Germinal center (tissue), 1 donor: ENCODE data around the gene STAB2.

Experiments used
- DNase-seq: peaks from one replicate; pipeline ENCODE4 v3.0.0; 2012; ENCODE audit warnings: mixed read lengths, low spot score

STAB2 gene

GRCh38 chr12:103745962-103746361, 158.9 kb downstream of the STAB2 start:
- no peak for DNase-seq

- DNase-seq: no peak
These were observed 160.9 kb downstream of the STAB2 start for GRCh38 chr12:103748002-103748401.

GRCh38 chr12:103748875-103749274, 161.8 kb downstream of the STAB2 start:
- DNase-seq: no peak

GRCh38 chr12:103751171-103751570, 164.1 kb downstream of the STAB2 start:
- DNase-seq: no peak

- no peak for DNase-seq
These were observed 164.5 kb downstream of the STAB2 start for GRCh38 chr12:103751600-103751999.

GRCh38 chr12:103755425-103755824, 168.4 kb downstream of the STAB2 start:
- DNase-seq: no peak

GRCh38 chr12:103756443-103756842, 169.4 kb downstream of the STAB2 start:
- no peak for DNase-seq

GRCh38 chr12:103757248-103757647, 170.2 kb downstream of the STAB2 start:
- DNase-seq: no peak

GRCh38 chr12:103758310-103759089, 171.4 kb downstream of the STAB2 start:
- no peak for DNase-seq

- DNase-seq: no peak
These were observed 175.4 kb downstream of the STAB2 start for GRCh38 chr12:103762473-103762872.

- no peak for DNase-seq
These were observed 178.2 kb downstream of the STAB2 start for GRCh38 chr12:103765322-103765721.

- DNase-seq: no peak
These were observed 179.0 kb downstream of the STAB2 start for GRCh38 chr12:103766028-103766427.

GRCh38 chr12:103768467-103769123, 181.5 kb downstream of the STAB2 start:
- no peak for DNase-seq

- DNase-seq: no peak
These were observed 182.3 kb downstream of the STAB2 start for GRCh38 chr12:103769240-103769945.

GRCh38 chr12:103771466-103771865, 184.4 kb downstream of the STAB2 start:
- DNase-seq: no peak

- no peak for DNase-seq
These were observed 185.5 kb downstream of the STAB2 start for GRCh38 chr12:103772367-103773108.

GRCh38 chr12:103773109-103773910, 186.2 kb downstream of the STAB2 start:
- no peak for DNase-seq

- DNase-seq: no peak
These were observed 188.0 kb downstream of the STAB2 start for GRCh38 chr12:103774977-103775560.

GRCh38 chr12:103778781-103779180, 191.7 kb downstream of the STAB2 start:
- DNase-seq: no peak

GRCh38 chr12:103779410-103780092, 192.5 kb downstream of the STAB2 start:
- DNase-seq: no peak

GRCh38 chr12:103780093-103780440, 193.0 kb downstream of the STAB2 start:
- no peak for DNase-seq
